Measurements from ENCODE around the gene PCNP.
"Not testable (repeated sequence)": the region's sequence is repeated elsewhere in the genome, so short reads cannot be mapped to it uniquely, and the experiment has no call there.

Gene PCNP

GRCh38 chr3:101544161-101544850 is 29.7 kb upstream of the PCNP start:
- TF ChIP-seq JUND (IDR thresholded peaks at IDR 0.05; ENCODE audit: low read depth) = no peak
- no peak for DNase-seq (ENCODE audit: low read depth in 1 of 2, low spot score in 1 of 2)
- in situ Hi-C loops (cut with HindIII; ENCODE audit: low pct_unique_long_range_greater_than_20kb, low sequenced_read_pairs) = no loop called here

- in situ Hi-C loops (cut with HindIII; ENCODE audit: low pct_unique_long_range_greater_than_20kb, low sequenced_read_pairs) = no loop called here
- TF ChIP-seq JUND (IDR thresholded peaks at IDR 0.05; ENCODE audit: low read depth) = no peak
Measured at GRCh38 chr3:101548527-101549105, 25.4 kb upstream of the PCNP start.

GRCh38 chr3:101549473-101549872 is 24.5 kb upstream of the PCNP start:
- no peak for TF ChIP-seq JUND (IDR thresholded peaks at IDR 0.05; ENCODE audit: low read depth)
- DNase-seq (ENCODE audit: low read depth in 1 of 2, low spot score in 1 of 2) = no peak
- in situ Hi-C loops (cut with HindIII; ENCODE audit: low pct_unique_long_range_greater_than_20kb, low sequenced_read_pairs) = no loop called here

More at GRCh38 chr3:101548527-101549105, 25.4 kb upstream of the PCNP start:
- DNase-seq (ENCODE audit: low read depth in 1 of 2, low spot score in 1 of 2) = no peak

- in situ Hi-C loops (cut with HindIII; ENCODE audit: low pct_unique_long_range_greater_than_20kb, low sequenced_read_pairs); DNase-seq (ENCODE audit: low read depth in 1 of 2, low spot score in 1 of 2): not testable (repeated sequence)
Measured at GRCh38 chr3:101551359-101552081, 22.5 kb upstream of the PCNP start.

GRCh38 chr3:101553381-101553780 is 20.6 kb upstream of the PCNP start:
- DNase-seq (ENCODE audit: low read depth in 1 of 2, low spot score in 1 of 2); in situ Hi-C loops (cut with HindIII; ENCODE audit: low pct_unique_long_range_greater_than_20kb, low sequenced_read_pairs): not testable (repeated sequence)

GRCh38 chr3:101556064-101556463 is 17.9 kb upstream of the PCNP start:
- in situ Hi-C loops (cut with HindIII; ENCODE audit: low pct_unique_long_range_greater_than_20kb, low sequenced_read_pairs) = no loop called here
- no peak for TF ChIP-seq JUND (IDR thresholded peaks at IDR 0.05; ENCODE audit: low read depth)
- DNase-seq (ENCODE audit: low read depth in 1 of 2, low spot score in 1 of 2) = no peak

GRCh38 chr3:101561630-101562328 is 12.2 kb upstream of the PCNP start, which contains the start of gene TRMT10C:
Gene TRMT10C, plus strand, starts transcription at chr3:101561868. Its CDS starts 2,914 bp downstream, at chr3:101564782.
- DNase-seq (ENCODE audit: low read depth in 1 of 2, low spot score in 1 of 2) = peak; percentile 80 to 95
- in situ Hi-C loops (cut with HindIII; ENCODE audit: low pct_unique_long_range_greater_than_20kb, low sequenced_read_pairs) = no loop called here
- TF ChIP-seq JUND (IDR thresholded peaks at IDR 0.05; ENCODE audit: low read depth) = no peak

GRCh38 chr3:101567528-101568317 is 6.3 kb upstream of the PCNP start:
- DNase-seq (ENCODE audit: low read depth in 1 of 2, low spot score in 1 of 2) = no peak
- in situ Hi-C loops (cut with HindIII; ENCODE audit: low pct_unique_long_range_greater_than_20kb, low sequenced_read_pairs) = no loop called here
- no peak for TF ChIP-seq JUND (IDR thresholded peaks at IDR 0.05; ENCODE audit: low read depth)

- no peak for TF ChIP-seq JUND (IDR thresholded peaks at IDR 0.05; ENCODE audit: low read depth)
- DNase-seq (ENCODE audit: low read depth in 1 of 2, low spot score in 1 of 2) = no peak
- in situ Hi-C loops (cut with HindIII; ENCODE audit: low pct_unique_long_range_greater_than_20kb, low sequenced_read_pairs) = no loop called here
Measured at GRCh38 chr3:101571028-101571895, 2.7 kb upstream of the PCNP start.

GRCh38 chr3:101574388-101575112 is 570 bp downstream of the PCNP start:
- TF ChIP-seq JUND (IDR thresholded peaks at IDR 0.05; ENCODE audit: low read depth) = no peak
- in situ Hi-C loops (cut with HindIII; ENCODE audit: low pct_unique_long_range_greater_than_20kb, low sequenced_read_pairs) = no loop called here
- DNase-seq (ENCODE audit: low read depth in 1 of 2, low spot score in 1 of 2) = peak in 1 of 2 experiments; percentile 57

GRCh38 chr3:101577286-101577685 is 3.3 kb downstream of the PCNP start:
- no peak for DNase-seq (ENCODE audit: low read depth in 1 of 2, low spot score in 1 of 2)
- in situ Hi-C loops (cut with HindIII; ENCODE audit: low pct_unique_long_range_greater_than_20kb, low sequenced_read_pairs) = no loop called here
- no peak for TF ChIP-seq JUND (IDR thresholded peaks at IDR 0.05; ENCODE audit: low read depth)

All from T47D (cell line).